Ureter (tissue), 1 donor: Measurements from ENCODE around the gene CD47. TPM values are rescaled to one million over a fixed set of nuclear protein-coding genes. Genes with fewer than 3 reads are reported as not detected.

Experiments
- DNase-seq: peaks from one replicate; pipeline ENCODE4 v3.0.0-alpha.2; 2020; ENCODE audit warnings: low spot score
- total RNA-seq: library from RNA; stranded (reverse); gene quantifications from one replicate; pipeline ENCODE4 v1.2.4, GENCODE V29; 2023
- donor health status: DM: yes; HTN: yes; CAD: no.

The CD47 gene
- total RNA-seq, 1 donor from 2014 or later, result 76.5 TPM

- no peak for DNase-seq
Observed at GRCh38 chr3:108013141-108014055, 77.4 kb downstream of the CD47 start.

- no peak for DNase-seq
Observed at GRCh38 chr3:108012304-108012703, 78.5 kb downstream of the CD47 start.

- no peak for DNase-seq
Observed at GRCh38 chr3:108011616-108012015, 79.2 kb downstream of the CD47 start.

- no peak for DNase-seq
Observed at GRCh38 chr3:108008931-108009639, 81.7 kb downstream of the CD47 start.

GRCh38 chr3:108008106-108008505 lies 82.7 kb downstream of the CD47 start:
- no peak for DNase-seq

GRCh38 chr3:108006881-108007331 lies 83.9 kb downstream of the CD47 start:
- no peak for DNase-seq

GRCh38 chr3:108006077-108006771 lies 84.6 kb downstream of the CD47 start:
- no peak for DNase-seq

- no peak for DNase-seq
Observed at GRCh38 chr3:108004647-108005046, 86.2 kb downstream of the CD47 start.

GRCh38 chr3:108001457-108001856 lies 89.4 kb downstream of the CD47 start:
- no peak for DNase-seq

GRCh38 chr3:107999215-107999775 lies 91.5 kb downstream of the CD47 start:
- no peak for DNase-seq

GRCh38 chr3:107997671-107998070 lies 93.2 kb downstream of the CD47 start:
- DNase-seq, result no peak

- no peak for DNase-seq
Observed at GRCh38 chr3:107995823-107996222, 95.0 kb downstream of the CD47 start.

- DNase-seq, result no peak
Observed at GRCh38 chr3:107994956-107995715, 95.7 kb downstream of the CD47 start.

GRCh38 chr3:107994181-107994580 lies 96.7 kb downstream of the CD47 start:
- DNase-seq, result no peak

- no peak for DNase-seq
Observed at GRCh38 chr3:107993771-107994170, 97.1 kb downstream of the CD47 start.

Other genes with a start within 250 kb of the CD47 start
- 46.8 TPM for gene IFT57, start 131.4 kb upstream of the CD47 start, total RNA-seq
- gene HHLA2, start 205.5 kb upstream of the CD47 start, total RNA-seq, result not detected